Activated CD8-positive, alpha-beta memory T cell treated with anti-CD3 and anti-CD28 coated beads, Interleukin-2, amount 50 U/mL, for 24 hours (primary cell): ENCODE measurements around the gene MNS1.
"Not testable (repeated sequence)": the region's sequence is repeated elsewhere in the genome, so short reads cannot be mapped to it uniquely, and the experiment has no call there.

ENCODE experiments used
- DNase-seq: peaks from one replicate; pipeline ENCODE4 v3.0.0-alpha.2; 2020; ENCODE audit errors: extremely low read depth

Gene MNS1

DNA sequence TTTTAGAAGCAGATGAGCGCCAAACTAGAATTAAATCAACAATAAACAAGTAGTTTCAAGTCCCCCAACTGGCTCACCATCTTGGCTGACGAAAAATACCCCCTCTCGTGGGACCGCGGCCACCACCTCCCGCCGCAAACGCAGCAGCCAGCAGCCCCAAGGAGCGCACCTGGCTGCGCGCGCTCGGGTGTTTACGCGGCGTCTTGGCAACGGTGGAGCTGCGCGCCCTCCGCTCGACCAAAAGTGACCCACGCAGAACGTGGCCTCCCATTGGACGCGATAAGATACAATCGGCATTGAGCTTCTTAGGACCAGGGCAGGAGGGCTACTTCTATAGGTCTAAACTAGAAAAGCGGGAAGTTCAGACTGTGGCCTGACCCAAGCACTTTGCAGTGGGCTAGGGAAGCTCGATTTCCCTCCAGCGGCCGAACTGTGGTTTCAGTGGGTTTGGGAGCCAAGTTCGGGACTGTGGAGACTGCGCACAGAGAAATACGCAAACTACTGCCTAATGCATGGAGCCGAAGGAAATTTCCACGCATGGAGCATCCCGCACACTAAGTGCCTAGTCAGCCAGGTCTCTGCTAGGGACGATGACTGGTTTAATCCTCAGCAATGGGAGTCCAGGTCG is at the start of gene MNS1:
TSS of gene MNS1 (minus strand) at position 245 of the 628 bp plus-strand sequence. CDS start at position 80, 165 bp downstream.
- peak; percentile 49 for DNase-seq

DNA sequence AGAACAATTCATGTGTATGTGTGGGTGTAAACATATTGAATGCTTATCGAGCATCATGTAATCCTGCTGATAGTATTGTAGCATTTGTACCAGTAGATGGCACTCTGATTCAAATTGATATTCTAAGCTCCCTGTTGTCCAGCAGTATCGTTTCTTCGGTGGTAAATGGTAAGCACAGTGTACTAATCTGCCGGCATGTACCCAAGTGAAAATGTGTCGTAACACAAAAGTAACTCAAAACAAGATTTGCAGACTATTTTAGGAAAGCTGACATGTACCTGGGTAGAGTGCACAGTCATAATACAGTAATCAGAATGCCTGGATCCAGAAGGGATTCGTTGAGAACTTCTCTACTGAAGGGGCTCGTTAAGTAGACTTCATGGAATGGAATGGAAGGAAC is 31.7 kb upstream of the MNS1 start:
- DNase-seq, result no peak

DNA sequence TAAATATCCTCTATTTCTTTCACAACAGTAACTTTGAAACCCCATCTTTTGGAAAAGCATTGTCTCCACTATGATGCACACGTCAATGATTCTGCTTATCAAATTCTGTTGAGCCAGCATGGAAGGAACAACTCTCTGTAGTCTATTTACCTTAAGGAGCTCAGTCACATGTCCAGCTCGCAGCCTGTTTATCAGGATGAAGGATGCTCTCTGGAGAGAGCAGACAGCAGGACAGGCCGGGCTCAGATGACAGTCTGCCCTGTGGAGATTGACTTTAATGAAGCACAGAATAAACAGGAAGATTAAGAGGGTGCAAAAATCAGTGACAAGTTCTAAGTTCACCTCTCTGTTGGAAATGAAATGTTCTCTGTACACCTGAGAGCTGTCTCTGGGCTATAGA is 30.6 kb upstream of the MNS1 start:
- DNase-seq, result no peak

DNA sequence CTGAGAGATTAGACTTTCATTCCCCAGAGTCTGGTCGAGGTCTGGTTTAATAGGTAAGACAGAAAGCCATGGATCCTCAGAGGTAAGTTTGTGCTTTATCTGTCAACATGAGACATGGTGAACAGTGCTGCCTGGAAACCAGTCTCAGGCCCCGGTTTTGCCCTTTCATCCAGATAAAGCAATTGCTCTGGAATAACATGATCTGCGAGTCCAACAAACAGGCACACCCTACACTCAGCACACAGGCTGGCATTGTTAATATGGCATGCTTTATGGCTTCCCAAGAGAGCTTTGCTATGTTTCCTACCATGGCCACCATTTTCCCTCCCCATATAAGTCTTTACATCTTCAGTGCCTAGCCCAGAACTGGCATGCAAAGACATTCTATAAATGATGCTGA is 30.1 kb upstream of the MNS1 start:
- no peak for DNase-seq

GRCh38 chr15:56492791-56493555 is 28.0 kb upstream of the MNS1 start:
- no peak for DNase-seq

DNA sequence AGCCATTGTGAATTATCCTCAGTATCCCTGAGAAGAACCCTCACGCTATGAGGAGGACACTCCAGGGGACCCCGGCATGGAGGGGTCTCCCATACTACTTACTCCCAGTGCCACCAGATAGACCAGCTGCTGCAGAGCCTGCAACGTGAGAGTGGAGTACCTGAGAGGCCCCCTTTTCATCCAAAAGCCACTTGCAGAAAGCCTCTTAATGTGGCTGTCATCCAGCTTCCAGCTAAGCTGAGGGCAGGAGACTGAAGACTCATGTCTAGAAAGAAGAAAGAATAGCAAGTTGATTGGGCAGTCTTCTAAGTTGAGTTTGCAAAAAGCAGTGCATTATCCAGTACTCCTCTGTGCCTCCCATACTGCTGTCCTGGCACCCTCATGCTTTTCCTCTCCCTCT is 27.3 kb upstream of the MNS1 start:
- no peak for DNase-seq

- no peak for DNase-seq
Measured at GRCh38 chr15:56491110-56491722, 26.3 kb upstream of the MNS1 start.

GRCh38 chr15:56490461-56490860 is 25.5 kb upstream of the MNS1 start:
- DNase-seq, result no peak

- not testable (repeated sequence) for DNase-seq
Measured at GRCh38 chr15:56486206-56486605, 21.3 kb upstream of the MNS1 start.

GRCh38 chr15:56485426-56485825 is 20.5 kb upstream of the MNS1 start:
- not testable (repeated sequence) for DNase-seq

GRCh38 chr15:56484287-56484686 is 19.4 kb upstream of the MNS1 start:
- DNase-seq, result no peak

GRCh38 chr15:56475351-56475750 is 10.4 kb upstream of the MNS1 start:
- no peak for DNase-seq

DNA sequence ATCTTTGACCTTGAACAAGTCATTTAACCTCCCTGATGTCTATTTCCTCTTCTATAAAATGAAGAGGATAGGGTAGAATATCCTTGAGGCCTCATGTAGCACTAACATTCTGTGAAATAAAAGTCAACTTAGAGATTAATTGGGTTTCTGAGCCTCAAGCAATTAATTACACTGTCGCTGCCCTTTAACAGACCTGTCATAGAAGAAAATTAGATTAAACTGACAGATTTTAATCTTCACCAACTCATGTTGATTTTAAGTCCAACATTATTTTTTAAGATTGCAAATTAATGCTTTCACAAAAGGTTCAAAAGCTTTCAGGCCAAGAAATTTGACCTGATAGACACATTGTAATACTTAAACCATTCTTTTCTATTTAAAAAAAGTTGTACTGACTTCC is 8.1 kb upstream of the MNS1 start:
- DNase-seq, result no peak

DNA sequence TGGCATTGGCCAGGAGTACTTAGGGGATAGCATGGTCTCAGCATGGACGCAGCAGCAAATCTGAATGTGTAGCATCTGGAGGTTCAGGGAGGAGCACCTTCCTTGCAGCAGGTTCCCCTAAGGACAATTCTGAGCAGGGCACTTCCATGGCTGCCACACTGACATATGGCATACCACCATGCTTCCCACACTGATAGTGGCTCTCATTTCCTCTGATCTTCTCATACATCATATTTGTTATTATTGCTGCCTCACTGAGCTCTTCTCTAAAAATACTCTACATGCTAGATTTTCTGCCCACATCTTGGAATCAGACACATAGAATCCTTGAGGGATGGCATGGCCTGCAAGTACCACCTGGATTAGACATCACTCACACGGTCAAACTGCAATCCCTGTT is 7.3 kb upstream of the MNS1 start:
- no peak for DNase-seq

GRCh38 chr15:56471440-56472069 is 6.6 kb upstream of the MNS1 start:
- no peak for DNase-seq

- DNase-seq, result no peak
Measured at GRCh38 chr15:56469483-56469882, 4.5 kb upstream of the MNS1 start.

DNA sequence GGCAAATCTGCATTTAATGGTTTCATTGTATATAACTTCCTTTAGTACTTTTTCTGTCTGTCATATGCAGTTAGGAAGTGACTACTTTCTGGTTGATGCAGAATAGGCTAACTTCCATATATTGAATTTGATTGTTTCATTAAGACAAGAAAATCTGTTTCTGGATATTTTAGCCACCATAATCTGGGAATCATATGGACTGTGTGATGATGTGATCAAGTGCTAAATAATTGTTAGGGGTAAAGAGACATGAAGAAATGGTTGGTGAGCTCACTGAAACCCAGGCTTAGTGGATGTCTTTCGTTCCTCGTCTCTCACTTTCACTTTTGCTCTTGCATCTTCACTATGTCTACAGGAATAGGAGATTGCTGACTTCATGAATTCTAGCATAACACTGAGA is 3.5 kb upstream of the MNS1 start:
- no peak for DNase-seq

- no peak for DNase-seq
Measured at GRCh38 chr15:56467616-56468015, 2.7 kb upstream of the MNS1 start.

- no peak for DNase-seq
Measured at GRCh38 chr15:56460947-56461346, 4.0 kb downstream of the MNS1 start.

GRCh38 chr15:56460071-56460470 is 4.9 kb downstream of the MNS1 start:
- no peak for DNase-seq

GRCh38 chr15:56459096-56459495 is 5.8 kb downstream of the MNS1 start:
- no peak for DNase-seq

DNA sequence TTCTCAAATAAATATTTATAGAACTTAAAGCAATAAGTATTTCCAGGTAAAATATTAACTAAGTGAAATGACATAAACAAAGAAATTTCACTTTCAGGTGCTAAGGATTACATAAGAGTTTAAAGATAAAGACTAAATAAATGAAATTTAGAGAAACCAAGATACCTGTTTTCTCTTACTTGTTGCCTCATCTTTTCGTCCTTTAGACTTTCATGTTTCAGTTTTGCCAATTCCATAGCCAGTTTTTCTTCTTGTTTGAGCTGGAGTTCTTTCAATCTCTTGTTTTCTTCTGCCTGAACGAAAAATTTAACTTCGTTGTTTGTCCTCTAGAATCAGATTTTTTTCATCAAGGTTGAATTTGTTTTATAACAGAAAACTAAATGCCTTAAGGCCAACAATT is 8.7 kb downstream of the MNS1 start:
- DNase-seq, result no peak

- DNase-seq, result no peak
Measured at GRCh38 chr15:56454836-56455235, 10.1 kb downstream of the MNS1 start.
